Astrocyte (in vitro differentiated cells and primary cell): ENCODE measurements around the gene ZNF469.

ENCODE experiments used
- CTCF ChIP-seq: IDR thresholded peaks from 2 replicates; pipeline ENCODE4 v1.5.1; 2011; ENCODE audit warnings: low read depth, mild to moderate bottlenecking, inconsistent platforms, low read length, moderate library complexity; ENCODE audit not compliant: insufficient read depth
- EZH2 ChIP-seq: IDR thresholded peaks from 2 replicates; pipeline ENCODE4 v1.6.1; 2012; ENCODE audit warnings: mild to moderate bottlenecking, low read length, inconsistent platforms; ENCODE audit not compliant: insufficient read depth

- TF ChIP-seq CTCF (no peak), EZH2 (no peak)
These were observed 32.6 kb upstream of the ZNF469 start for GRCh38 chr16:88349903-88350900.
